ENCODE measurements around the gene RIC8A. TPM values are rescaled to one million over a fixed set of nuclear protein-coding genes. Genes with fewer than 3 reads are reported as not detected.

RIC8A gene
- total and polyA plus RNA-seq, 7 donors: 39.6 to 103 (median 73.7) TPM

- Histone ChIP-seq H3K4me1 (no peaks in the 10 kb centered on the region), H3K36me3 (peaks cover 0 to 11% (median 0%) of the 10 kb centered on the region in 4 donors), H3K9me3 (peaks cover 0 to 3% (median 0%) of the 10 kb centered on the region in 4 donors), H3K27me3 (no peaks in the 10 kb centered on the region), H3K4me3 (no peak overlapping the region), H3K27ac (no peak overlapping the region)
- TF ChIP-seq POLR2AphosphoS5 (IDR thresholded peaks at IDR 0.05) (no peak), CTCF (IDR thresholded peaks at IDR 0.05) (no peak), EP300 (IDR thresholded peaks at IDR 0.05) (no peak), POLR2A (IDR thresholded peaks at IDR 0.05) (no peak)
- DNase-seq: no peak
- intact Hi-C loops (cut with DNase I): no loop called here
- 71 to 83% methylated on average over 15 of the region's 15 CpGs for WGBS, 2 donors
Measured at GRCh38 chr11:257766-258493, 50.4 kb downstream of the RIC8A start.

- intact Hi-C loops (cut with DNase I): no loop called here
- H3K9me3 ChIP-seq: peaks cover 0 to 3% (median 0%) of the 10 kb centered on the region in 4 donors
- H3K27ac ChIP-seq: no peak overlapping the region
- no peak overlapping the region for H3K4me3 ChIP-seq
- DNase-seq: no peak
- 62 to 83% methylated on average over 10 of the region's 10 CpGs for WGBS, 2 donors
- no peaks in the 10 kb centered on the region for H3K36me3 ChIP-seq
- no peaks in the 10 kb centered on the region for H3K27me3 ChIP-seq
- TF ChIP-seq POLR2A (IDR thresholded peaks at IDR 0.05): no peak
- no peak for TF ChIP-seq CTCF (IDR thresholded peaks at IDR 0.05)
- no peak for TF ChIP-seq EP300 (IDR thresholded peaks at IDR 0.05)
- no peaks in the 10 kb centered on the region for H3K4me1 ChIP-seq
Measured at GRCh38 chr11:259413-259812, 51.9 kb downstream of the RIC8A start.

GRCh38 chr11:261624-262023 is 54.1 kb downstream of the RIC8A start:
- no peaks in the 10 kb centered on the region for H3K4me1 ChIP-seq
- no peak for DNase-seq
- no peak overlapping the region for H3K4me3 ChIP-seq
- intact Hi-C loops (cut with DNase I): no loop called here
- H3K9me3 ChIP-seq: peaks cover 0 to 3% (median 1%) of the 10 kb centered on the region in 4 donors
- TF ChIP-seq CTCF (IDR thresholded peaks at IDR 0.05) (no peak), POLR2AphosphoS5 (IDR thresholded peaks at IDR 0.05) (no peak), POLR2A (IDR thresholded peaks at IDR 0.05) (no peak), EP300 (IDR thresholded peaks at IDR 0.05) (no peak)
- no peak overlapping the region for H3K27ac ChIP-seq
- no peaks in the 10 kb centered on the region for H3K36me3 ChIP-seq
- H3K27me3 ChIP-seq: no peaks in the 10 kb centered on the region
- WGBS, 2 donors: 86 to 89% methylated on average over 4 of the region's 4 CpGs

Other genes with a start within 250 kb of the RIC8A start
- not detected for gene SCGB1C1, start 14.6 kb upstream of the RIC8A start, total RNA-seq
- gene SCGB1C1, start 14.6 kb upstream of the RIC8A start, polyA plus RNA-seq: not detected
- 10 to 100 TPM; 22.8 to 29.6 (median 23.8) TPM for gene BET1L, start 309 bp upstream of the RIC8A start, total RNA-seq
- 10 to 100 TPM; 33.8 to 48.1 (median 39.0) TPM for gene BET1L, start 309 bp upstream of the RIC8A start, polyA plus RNA-seq
- gene SIRT3, start 28.6 kb downstream of the RIC8A start, total RNA-seq: 10 to 100 TPM in 3 of 4 donors, 1 to 10 TPM in 1; 6.4 to 12.5 (median 11.5) TPM
- gene SIRT3, start 28.6 kb downstream of the RIC8A start, polyA plus RNA-seq: 10 to 100 TPM in 2 of 3 donors, 1 to 10 TPM in 1; 9.6 to 21.0 (median 12.5) TPM
- gene PSMD13, start 29.3 kb downstream of the RIC8A start, total RNA-seq: 100 to 1,000 TPM in 2 of 4 donors, 10 to 100 TPM in 2; 86.2 to 118 (median 99.3) TPM
- 100 to 1,000 TPM; 111 to 180 (median 138) TPM for gene PSMD13, start 29.3 kb downstream of the RIC8A start, polyA plus RNA-seq
- gene NLRP6, start 70.7 kb downstream of the RIC8A start, total RNA-seq: 1 to 10 TPM in 2 of 4 donors, under 1 TPM in 1, not detected in 1; 0.33 to 2.5 (median 1.6) TPM
- 1 to 10 TPM in 1 of 3 donors, not detected in 2; 3.3 TPM for gene NLRP6, start 70.7 kb downstream of the RIC8A start, polyA plus RNA-seq
- gene PGGHG, start 81.4 kb downstream of the RIC8A start, total RNA-seq: 10 to 100 TPM; 11.4 to 15.3 (median 13.6) TPM
- 10 to 100 TPM in 1 of 3 donors, 1 to 10 TPM in 2; 1.6 to 68.0 (median 3.6) TPM for gene PGGHG, start 81.4 kb downstream of the RIC8A start, polyA plus RNA-seq
- gene IFITM5, start 91.8 kb downstream of the RIC8A start, total RNA-seq: not detected
- not detected for gene IFITM5, start 91.8 kb downstream of the RIC8A start, polyA plus RNA-seq
- gene IFITM2, start 100.1 kb downstream of the RIC8A start, total RNA-seq: 100 to 1,000 TPM in 3 of 4 donors, 10 to 100 TPM in 1; 79.8 to 187 (median 141) TPM
- gene IFITM2, start 100.1 kb downstream of the RIC8A start, polyA plus RNA-seq: 100 to 1,000 TPM in 2 of 3 donors, 10 to 100 TPM in 1; 73.3 to 461 (median 164) TPM
- 10 to 100 TPM; 82.4 to 94.2 (median 92.6) TPM for gene IFITM1, start 106.3 kb downstream of the RIC8A start, total RNA-seq
- 100 to 1,000 TPM in 1 of 3 donors, 10 to 100 TPM in 2; 41.2 to 580 (median 58.9) TPM for gene IFITM1, start 106.3 kb downstream of the RIC8A start, polyA plus RNA-seq
- 100 to 1,000 TPM; 278 to 463 (median 291) TPM for gene IFITM3, start 113.2 kb downstream of the RIC8A start, total RNA-seq
- 1,000 to 10,000 TPM in 1 of 3 donors, 100 to 1,000 TPM in 2; 116 to 1,104 (median 383) TPM for gene IFITM3, start 113.2 kb downstream of the RIC8A start, polyA plus RNA-seq
- gene B4GALNT4, start 161.8 kb downstream of the RIC8A start, total RNA-seq: 1 to 10 TPM; 1.4 to 9.1 (median 2.7) TPM
- 1 to 10 TPM in 2 of 3 donors, not detected in 1; 7.6 to 7.8 TPM for gene B4GALNT4, start 161.8 kb downstream of the RIC8A start, polyA plus RNA-seq
- under 1 TPM in 2 of 4 donors, not detected in 2; 0.27 to 0.71 TPM for gene PKP3, start 186.5 kb downstream of the RIC8A start, total RNA-seq
- 100 to 1,000 TPM in 1 of 3 donors, 10 to 100 TPM in 2; 57.1 to 140 (median 86.7) TPM for gene PKP3, start 186.5 kb downstream of the RIC8A start, polyA plus RNA-seq
- 10 to 100 TPM; 51.0 to 70.9 (median 53.1) TPM for gene SIGIRR, start 207.3 kb downstream of the RIC8A start, total RNA-seq
- gene SIGIRR, start 207.3 kb downstream of the RIC8A start, polyA plus RNA-seq: 100 to 1,000 TPM in 1 of 3 donors, 10 to 100 TPM in 2; 46.8 to 122 (median 50.2) TPM
- 1 to 10 TPM in 1 of 4 donors, under 1 TPM in 3; 0.14 to 2.5 (median 0.26) TPM for gene ANO9, start 234.3 kb downstream of the RIC8A start, total RNA-seq
- gene ANO9, start 234.3 kb downstream of the RIC8A start, polyA plus RNA-seq: 100 to 1,000 TPM in 1 of 3 donors, 1 to 10 TPM in 2; 4.2 to 123 (median 6.5) TPM
- gene PTDSS2, start 242.6 kb downstream of the RIC8A start, total RNA-seq: 10 to 100 TPM; 30.1 to 76.2 (median 44.6) TPM
- 10 to 100 TPM in 1 of 3 donors, 1 to 10 TPM in 2; 4.8 to 29.0 (median 6.5) TPM for gene PTDSS2, start 242.6 kb downstream of the RIC8A start, polyA plus RNA-seq

Data from sigmoid colon (tissue), 7 donors.